ENCODE measurements around the gene ELMO3. TPM values are rescaled to one million over a fixed set of nuclear protein-coding genes. Genes with fewer than 3 reads are reported as not detected.
A peak's percentile ranks its signal among the peaks of the same experiment; 100 is the strongest.

The ELMO3 gene
- total RNA-seq, 4 donors from 2014 or later: 30.1 to 35.9 (median 32.9) TPM

- Histone ChIP-seq H3K27me3 (no peaks in the 10 kb centered on the region), H3K4me3 (no peak overlapping the region), H3K9me3 (no peaks in the 10 kb centered on the region), H3K36me3 (peaks cover 36 to 61% (median 43%) of the 10 kb centered on the region in 3 donors), H3K27ac (no peak overlapping the region), H3K4me1 (peaks cover 28 to 85% (median 38%) of the 10 kb centered on the region in 3 donors)
- no peak for TF ChIP-seq CTCF (IDR thresholded peaks at IDR 0.05)
- TF ChIP-seq POLR2A (IDR thresholded peaks at IDR 0.05): no peak
- intact Hi-C loops (cut with DNase I): no loop called here
- 82% methylated on average over 2 of the region's 5 CpGs; no CpG with 5 or more reads in 1 of the 2 donors for WGBS, 2 donors
- no peak for DNase-seq
These were observed 3.3 kb upstream of the ELMO3 start for GRCh38 chr16:67195676-67196075.

GRCh38 chr16:67196881-67197280 lies 2.0 kb upstream of the ELMO3 start:
- Histone ChIP-seq H3K4me1 (peaks cover 28 to 77% (median 33%) of the 10 kb centered on the region in 3 donors), H3K36me3 (peaks cover 43 to 73% (median 48%) of the 10 kb centered on the region in 3 donors), H3K27me3 (no peaks in the 10 kb centered on the region), H3K27ac (no peak overlapping the region), H3K4me3 (no peak overlapping the region), H3K9me3 (no peaks in the 10 kb centered on the region)
- TF ChIP-seq POLR2A (IDR thresholded peaks at IDR 0.05) (no peak), CTCF (IDR thresholded peaks at IDR 0.05) (no peak)
- intact Hi-C loops (cut with DNase I): no loop called here
- WGBS, 2 donors: no CpG with 5 or more reads among the region's 1 CpG
- DNase-seq: no peak

- H3K27me3 ChIP-seq: no peaks in the 10 kb centered on the region
- intact Hi-C loops (cut with DNase I): no loop called here
- no peaks in the 10 kb centered on the region for H3K9me3 ChIP-seq
- no peak overlapping the region for H3K4me3 ChIP-seq
- H3K36me3 ChIP-seq: peaks cover 51 to 82% (median 55%) of the 10 kb centered on the region in 3 donors
- 67 to 100% methylated on average over 1 of the region's 6 CpGs for WGBS, 2 donors
- DNase-seq: no peak
- no peak for TF ChIP-seq CTCF (IDR thresholded peaks at IDR 0.05)
- TF ChIP-seq POLR2A (IDR thresholded peaks at IDR 0.05): no peak
- peak overlapping the region in 2 of 4 donors; percentile 85 to 93 for H3K27ac ChIP-seq
- peaks cover 24 to 72% (median 30%) of the 10 kb centered on the region in 3 donors for H3K4me1 ChIP-seq
These were observed 1.2 kb upstream of the ELMO3 start for GRCh38 chr16:67197704-67198103.

- no peaks in the 10 kb centered on the region for H3K9me3 ChIP-seq
- peaks cover 57 to 84% (median 61%) of the 10 kb centered on the region in 3 donors for H3K36me3 ChIP-seq
- H3K4me1 ChIP-seq: peaks cover 18 to 66% (median 25%) of the 10 kb centered on the region in 3 donors
- peak overlapping the region; percentile 82 to 93 (median 86) for H3K27ac ChIP-seq
- 39 to 46% methylated on average over 6 to 9 of the region's 12 CpGs for WGBS, 2 donors
- TF ChIP-seq POLR2A (IDR thresholded peaks at IDR 0.05) (no peak), CTCF (IDR thresholded peaks at IDR 0.05) (peak; percentile 36 to 90 (median 72))
- peak overlapping the region in 3 of 4 donors; percentile 58 to 70 (median 64) for H3K4me3 ChIP-seq
- no peaks in the 10 kb centered on the region for H3K27me3 ChIP-seq
- intact Hi-C loops (cut with DNase I): no loop called here
- no peak for DNase-seq
These were observed 645 bp upstream of the ELMO3 start for GRCh38 chr16:67198238-67198734.

- Histone ChIP-seq H3K4me3 (peak overlapping the region; percentile 58 to 70 (median 63)), H3K36me3 (peaks cover 57 to 84% (median 63%) of the 10 kb centered on the region in 3 donors), H3K4me1 (peaks cover 11 to 51% (median 15%) of the 10 kb centered on the region in 3 donors), H3K27ac (peak overlapping the region; percentile 82 to 93 (median 86)), H3K9me3 (no peaks in the 10 kb centered on the region), H3K27me3 (no peaks in the 10 kb centered on the region)
- TF ChIP-seq CTCF (IDR thresholded peaks at IDR 0.05): peak in 2 of 6 experiments; percentile 2 to 5
- TF ChIP-seq POLR2A (IDR thresholded peaks at IDR 0.05): no peak
- DNase-seq: no peak
- 18 to 27% methylated on average over 9 to 15 of the region's 22 CpGs for WGBS, 2 donors
- intact Hi-C loops (cut with DNase I): no loop called here
These were observed 872 bp downstream of the ELMO3 start for GRCh38 chr16:67199808-67200198.

Data from esophagus squamous epithelium (tissue), 5 donors.